ENCODE data around the gene CTXND1.

GRCh38 chr15:80183886-80184285 lies 68.1 kb downstream of the CTXND1 start:
- TF ChIP-seq CTCF (IDR thresholded peaks at IDR 0.05) (peak; percentile 22; the same call in 2 of the 3 replicates), ZFP36 (IDR thresholded peaks at IDR 0.05; ENCODE audit: borderline replicate concordance, partially characterized antibody) (no peak), RFX5 (IDR thresholded peaks at IDR 0.05) (no peak), RAD21 (conservative IDR thresholded peaks at IDR 0.05 in 1 of 2, IDR thresholded peaks at IDR 0.05 in 1 of 2) (peak; percentile 10 to 33; a peak in 2 of 5 replicates), CHD2 (IDR thresholded peaks at IDR 0.05; ENCODE audit: low read length, partially characterized antibody) (no peak), JUNB (IDR thresholded peaks at IDR 0.05) (no peak), MAX (IDR thresholded peaks at IDR 0.05) (no peak), EP300 (IDR thresholded peaks at IDR 0.05) (no peak), SREBF2 (IDR thresholded peaks at IDR 0.05) (no peak), PHF8 (IDR thresholded peaks at IDR 0.05; ENCODE audit: borderline replicate concordance, low read depth) (no peak), RNF2 (IDR thresholded peaks at IDR 0.05; ENCODE audit: borderline replicate concordance, low read depth) (no peak)
